ENCODE data around the gene MLXIP.
"Not testable (repeated sequence)": the region's sequence is repeated elsewhere in the genome, so short reads cannot be mapped to it uniquely, and the experiment has no call there.

The MLXIP gene

DNA sequence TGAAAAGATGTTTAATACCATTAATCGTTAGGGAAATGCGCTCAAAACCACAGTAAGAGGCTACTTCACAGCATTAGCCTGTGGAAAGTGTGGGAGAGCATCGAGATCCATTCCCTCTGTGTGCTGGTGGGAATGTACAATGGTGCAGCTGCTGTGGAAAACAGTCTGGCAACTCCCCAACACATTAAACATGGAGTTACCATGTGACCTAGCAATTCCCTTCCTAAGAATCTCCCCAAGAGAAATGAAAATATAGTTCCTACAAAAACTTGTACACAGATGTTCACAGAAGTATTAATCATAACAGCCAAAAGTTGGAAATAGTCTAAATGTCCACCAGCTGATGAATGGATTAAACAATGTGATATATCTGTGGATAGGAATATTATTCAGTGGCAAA is 23.8 kb downstream of the MLXIP start:
- peak; percentile 35 for DNase-seq (ENCODE audit: low read depth)
- TF ChIP-seq, protein P1, sequence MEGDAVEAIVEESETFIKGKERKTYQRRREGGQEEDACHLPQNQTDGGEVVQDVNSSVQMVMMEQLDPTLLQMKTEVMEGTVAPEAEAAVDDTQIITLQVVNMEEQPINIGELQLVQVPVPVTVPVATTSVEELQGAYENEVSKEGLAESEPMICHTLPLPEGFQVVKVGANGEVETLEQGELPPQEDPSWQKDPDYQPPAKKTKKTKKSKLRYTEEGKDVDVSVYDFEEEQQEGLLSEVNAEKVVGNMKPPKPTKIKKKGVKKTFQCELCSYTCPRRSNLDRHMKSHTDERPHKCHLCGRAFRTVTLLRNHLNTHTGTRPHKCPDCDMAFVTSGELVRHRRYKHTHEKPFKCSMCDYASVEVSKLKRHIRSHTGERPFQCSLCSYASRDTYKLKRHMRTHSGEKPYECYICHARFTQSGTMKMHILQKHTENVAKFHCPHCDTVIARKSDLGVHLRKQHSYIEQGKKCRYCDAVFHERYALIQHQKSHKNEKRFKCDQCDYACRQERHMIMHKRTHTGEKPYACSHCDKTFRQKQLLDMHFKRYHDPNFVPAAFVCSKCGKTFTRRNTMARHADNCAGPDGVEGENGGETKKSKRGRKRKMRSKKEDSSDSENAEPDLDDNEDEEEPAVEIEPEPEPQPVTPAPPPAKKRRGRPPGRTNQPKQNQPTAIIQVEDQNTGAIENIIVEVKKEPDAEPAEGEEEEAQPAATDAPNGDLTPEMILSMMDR (conservative IDR thresholded peaks at IDR 0.05; ENCODE audit: control insufficient read depth, insufficient read depth, low read depth, low read length): no peak
- H3K4me3 ChIP-seq (ENCODE audit: control insufficient read depth, low read depth, low read length): no peak overlapping the region

DNA sequence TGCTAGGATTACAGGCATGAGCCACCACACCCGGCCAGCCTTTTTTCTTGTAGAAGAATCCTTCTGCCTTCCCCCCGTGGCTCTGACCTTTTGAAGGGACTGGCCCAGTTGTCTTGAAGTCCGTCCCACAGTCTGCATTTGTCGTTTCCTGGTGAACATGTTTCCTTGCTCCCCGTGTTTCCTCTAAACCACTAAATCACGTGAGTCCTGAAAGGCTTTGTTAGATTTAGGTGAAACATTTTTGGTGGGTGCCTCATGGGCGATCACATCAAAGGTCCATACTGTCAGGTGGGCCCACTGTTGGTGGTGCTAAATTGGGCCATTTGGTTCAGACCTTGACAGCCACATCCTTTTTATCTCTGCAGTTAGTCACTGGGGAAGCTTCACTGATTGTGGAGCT is 26.3 kb downstream of the MLXIP start:
- no peak for DNase-seq (ENCODE audit: low read depth)
- no peak overlapping the region for H3K4me3 ChIP-seq (ENCODE audit: control insufficient read depth, low read depth, low read length)
- TF ChIP-seq, protein P1 (conservative IDR thresholded peaks at IDR 0.05; ENCODE audit: control insufficient read depth, insufficient read depth, low read depth, low read length): no peak

DNA sequence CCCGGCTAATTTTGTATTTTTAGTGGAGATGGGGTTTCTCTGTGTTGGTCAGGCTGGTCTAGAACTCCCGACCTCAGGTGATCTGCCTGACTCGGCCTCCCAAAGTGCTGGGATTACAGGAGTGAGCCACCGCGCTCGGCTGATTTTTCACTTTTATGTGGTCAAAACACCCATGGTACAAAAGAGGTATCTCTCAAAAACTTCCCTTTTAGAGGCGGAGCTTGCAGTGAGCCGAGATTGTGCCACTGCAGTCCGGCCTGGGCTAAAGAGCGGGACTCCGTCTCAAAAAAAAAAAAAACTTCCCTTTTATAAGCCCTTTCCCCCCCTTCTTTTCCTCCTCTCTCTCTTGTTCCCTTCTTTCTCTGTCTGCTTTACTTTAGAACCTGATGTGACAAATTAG is 26.9 kb downstream of the MLXIP start:
- not testable (repeated sequence) for H3K4me3 ChIP-seq (ENCODE audit: control insufficient read depth, low read depth, low read length); DNase-seq (ENCODE audit: low read depth)

DNA sequence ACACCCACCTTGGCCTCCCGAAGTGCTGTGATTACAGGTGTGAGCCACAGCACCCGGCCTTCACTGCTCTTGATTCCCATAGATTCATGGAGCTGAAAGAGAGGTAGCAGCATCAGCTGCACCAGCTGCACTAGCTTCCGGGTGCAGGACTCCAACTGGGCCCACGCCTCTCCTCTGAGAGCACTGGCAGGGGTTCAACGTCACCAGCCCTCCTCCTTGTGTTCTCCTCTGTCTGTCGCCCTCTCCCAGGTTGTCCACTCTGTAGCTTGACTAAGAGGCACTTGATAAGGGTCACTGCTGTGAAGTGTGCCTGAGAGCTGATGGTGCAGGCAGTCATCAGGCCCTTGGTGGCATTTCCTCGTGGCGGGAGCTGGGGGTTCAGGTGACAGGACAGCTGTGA is 28.3 kb downstream of the MLXIP start:
- no peak overlapping the region for H3K4me3 ChIP-seq (ENCODE audit: control insufficient read depth, low read depth, low read length)
- no peak for DNase-seq (ENCODE audit: low read depth)
- TF ChIP-seq, protein P1 (conservative IDR thresholded peaks at IDR 0.05; ENCODE audit: control insufficient read depth, insufficient read depth, low read depth, low read length): no peak

DNA sequence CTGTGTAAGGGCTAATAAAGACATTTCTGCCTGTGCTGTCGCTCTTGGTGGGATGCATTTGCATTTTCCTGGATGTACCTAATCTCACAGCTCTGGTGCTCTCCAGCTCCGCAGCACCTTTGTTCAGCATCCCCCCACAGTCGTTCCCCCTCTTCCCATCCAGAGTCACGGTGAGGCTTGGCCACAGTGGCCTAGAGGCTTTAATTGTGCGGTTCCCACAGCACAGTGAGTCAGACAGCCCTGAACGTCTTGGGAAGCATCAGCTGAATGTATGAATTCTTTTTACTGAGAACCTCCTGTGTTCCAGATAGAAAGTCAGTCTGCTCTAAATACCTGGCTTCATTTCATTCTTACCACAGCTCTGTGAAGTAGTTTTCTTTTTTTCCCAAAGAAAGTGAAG is 28.7 kb downstream of the MLXIP start:
- TF ChIP-seq, protein P1 (conservative IDR thresholded peaks at IDR 0.05; ENCODE audit: control insufficient read depth, insufficient read depth, low read depth, low read length): no peak
- peak; percentile 78 for DNase-seq (ENCODE audit: low read depth)
- H3K4me3 ChIP-seq (ENCODE audit: control insufficient read depth, low read depth, low read length): no peak overlapping the region

DNA sequence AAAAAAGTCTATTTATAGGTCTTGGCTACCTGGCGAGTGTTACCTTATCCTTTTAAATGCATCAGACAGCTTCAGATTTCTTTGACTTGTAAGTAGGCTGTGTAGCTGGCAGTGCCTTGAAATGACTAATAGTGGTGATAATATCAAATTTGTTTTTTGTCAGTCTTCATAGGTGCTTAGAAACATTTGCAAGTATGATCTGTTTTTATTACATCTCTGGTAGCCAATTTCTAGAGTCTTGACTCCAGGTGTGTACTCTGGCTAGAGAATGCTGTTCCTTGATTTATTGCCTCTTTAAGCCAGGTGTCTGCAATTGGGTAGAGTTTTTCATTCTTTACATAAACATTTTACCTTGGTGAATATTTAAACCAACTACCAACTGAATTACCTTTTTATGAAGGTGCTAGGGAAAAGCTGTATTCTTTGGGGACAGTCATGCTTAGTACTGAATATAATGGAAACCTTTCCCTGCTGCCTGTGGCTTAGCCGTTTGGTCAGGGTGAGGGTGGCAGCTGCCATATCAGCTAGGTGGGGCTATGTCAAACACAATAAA is 32.6 kb downstream of the MLXIP start:
- TF ChIP-seq, protein P1 (conservative IDR thresholded peaks at IDR 0.05; ENCODE audit: control insufficient read depth, insufficient read depth, low read depth, low read length): no peak
- DNase-seq (ENCODE audit: low read depth): no peak
- no peak overlapping the region for H3K4me3 ChIP-seq (ENCODE audit: control insufficient read depth, low read depth, low read length)

DNA sequence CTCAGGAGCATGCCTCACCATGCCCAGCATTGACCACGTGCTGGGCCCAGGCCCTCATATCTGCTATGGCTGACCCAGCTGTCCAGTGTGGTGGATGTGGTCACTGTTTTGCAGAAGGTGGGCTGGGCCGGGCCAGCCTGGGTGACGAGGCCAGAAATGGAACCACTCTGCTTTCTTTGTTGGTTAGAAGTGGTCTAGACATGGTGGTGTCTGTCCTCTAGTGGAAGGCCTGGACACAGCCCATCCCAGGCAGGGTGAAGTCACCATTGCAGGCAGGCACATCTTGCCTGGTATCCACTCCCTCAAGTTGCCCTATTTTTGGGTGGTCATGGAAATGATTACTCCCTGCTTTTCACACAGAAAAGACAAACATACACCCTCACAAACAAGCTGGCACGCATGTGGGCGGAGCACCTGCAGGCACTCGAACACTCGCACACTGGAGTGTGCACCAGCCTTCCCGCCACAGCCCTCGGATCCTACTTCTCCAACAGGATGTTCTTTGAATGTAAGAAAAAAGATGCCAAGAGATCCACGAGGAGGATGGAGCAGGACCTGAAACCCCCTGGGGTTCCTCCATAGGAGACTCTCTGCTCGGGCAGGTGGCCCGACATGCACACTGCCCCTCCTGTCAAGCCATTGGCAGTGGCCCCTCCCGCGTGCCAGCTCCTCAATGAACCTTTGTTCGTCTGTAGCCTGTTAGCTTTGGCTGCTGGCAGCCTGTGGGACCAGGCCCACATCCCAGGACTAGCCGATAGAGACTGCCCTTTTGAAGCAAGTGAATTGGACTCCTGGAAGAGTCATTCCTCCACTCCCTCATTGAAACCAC is 38.4 kb downstream of the MLXIP start:
- TF ChIP-seq, protein P1 (conservative IDR thresholded peaks at IDR 0.05; ENCODE audit: control insufficient read depth, insufficient read depth, low read depth, low read length): no peak
- no peak for DNase-seq (ENCODE audit: low read depth)
- no peak overlapping the region for H3K4me3 ChIP-seq (ENCODE audit: control insufficient read depth, low read depth, low read length)

All from fibroblast of mammary gland (primary cell).